GM23338 (cell line): ENCODE measurements around the gene MYO6. TPM values are rescaled to one million over a fixed set of nuclear protein-coding genes. Genes with fewer than 3 reads are reported as not detected.

ENCODE experiments used
- ATAC-seq: fragments of 200-7000 bp; cut with Tn5 transposase; 3 replicates; pipeline ENCODE4 v1.9.1; 2020
- DNase-seq: peaks from one replicate; pipeline ENCODE4 v3.0.0-alpha.2; 2015; ENCODE audit warnings: low spot score
- H2AFZ ChIP-seq: fragments of 200-600 bp; sonication (generic); 2 replicates; pipeline ENCODE4 v1.8.0; 2016; ENCODE audit warnings: antibody characterized with exemption, mild to moderate bottlenecking, moderate library complexity
- H3F3A ChIP-seq: fragments of 200-600 bp; sonication (generic); replicated peaks from 2 replicates; pipeline ENCODE4 v1.8.0; 2017; ENCODE audit warnings: antibody characterized with exemption, mixed run types, low read depth
- H3K27ac ChIP-seq: fragments of 200-600 bp; sonication (generic); 2 replicates; pipeline ENCODE4 v1.6.1; 2016; ENCODE audit warnings: low read depth
- H3K27me3 ChIP-seq: fragments of 200-600 bp; sonication (generic); 2 replicates; pipeline ENCODE4 v1.8.0; 2016; ENCODE audit warnings: mild to moderate bottlenecking, mixed run types, moderate library complexity; ENCODE audit not compliant: insufficient read depth
- H3K36me3 ChIP-seq: fragments of 200-600 bp; sonication (generic); 2 replicates; pipeline ENCODE4 v1.8.0; 2016; ENCODE audit warnings: mild to moderate bottlenecking; ENCODE audit not compliant: insufficient read depth
- H3K4me1 ChIP-seq: fragments of 200-600 bp; sonication (generic); 2 replicates; pipeline ENCODE4 v1.8.0; 2016; ENCODE audit warnings: mild to moderate bottlenecking, moderate library complexity; ENCODE audit not compliant: insufficient read depth
- H3K4me2 ChIP-seq: fragments of 200-600 bp; sonication (generic); 2 replicates; pipeline ENCODE4 v1.7.1; 2017; ENCODE audit warnings: mixed run types
- H3K4me3 ChIP-seq: fragments of 200-600 bp; sonication (generic); 2 replicates; pipeline ENCODE4 v1.6.1; 2016; ENCODE audit warnings: mixed run types
- H3K79me2 ChIP-seq: fragments of 200-600 bp; sonication (generic); replicated peaks from 2 replicates; pipeline ENCODE4 v1.8.0; 2017; ENCODE audit warnings: mild to moderate bottlenecking; ENCODE audit not compliant: insufficient read depth
- H3K9me2 ChIP-seq: fragments of 200-600 bp; sonication (generic); 2 replicates; pipeline ENCODE4 v1.8.0; 2017; ENCODE audit not compliant: insufficient read depth
- H4K20me1 ChIP-seq: fragments of 200-600 bp; sonication (generic); replicated peaks from 2 replicates; pipeline ENCODE4 v1.8.0; 2017; ENCODE audit warnings: mild to moderate bottlenecking; ENCODE audit not compliant: insufficient read depth
- H3K27ac Mint-ChIP-seq: 2 replicates; pipeline ENCODE4 v1.8.0; 2020; ENCODE audit warnings: inconsistent platforms, mild to moderate bottlenecking, moderate library complexity, mixed read lengths
- H3K27me3 Mint-ChIP-seq: 3 replicates; pipeline ENCODE4 v1.8.0; 2022; ENCODE audit warnings: low read depth, mild to moderate bottlenecking, moderate library complexity, mixed read lengths, inconsistent platforms; ENCODE audit not compliant: insufficient read depth, poor library complexity
- H3K36me3 Mint-ChIP-seq: 3 replicates; pipeline ENCODE4 v1.8.0; 2021; ENCODE audit warnings: low read depth, mild to moderate bottlenecking, inconsistent platforms, moderate library complexity, mixed read lengths
- H3K4me1 Mint-ChIP-seq: 3 replicates; pipeline ENCODE4 v1.8.0; 2020; ENCODE audit warnings: mild to moderate bottlenecking, inconsistent platforms, mixed read lengths
- H3K4me3 Mint-ChIP-seq: 3 replicates; pipeline ENCODE4 v1.8.0; 2021; ENCODE audit warnings: moderate library complexity, mild to moderate bottlenecking, inconsistent platforms, mixed read lengths
- H3K9me3 Mint-ChIP-seq: 3 replicates; pipeline ENCODE4 v1.8.0; 2020; ENCODE audit warnings: moderate library complexity, mild to moderate bottlenecking, inconsistent platforms, mixed read lengths
- CREB1 ChIP-seq: fragments of 250-450 bp; sonication (Bioruptor Pico); IDR thresholded peaks from 2 replicates; pipeline ENCODE4 v1.5.0; 2020; ENCODE audit warnings: low read depth, mild to moderate bottlenecking, moderate library complexity
- CTCF ChIP-seq, 2 experiments: fragments of 200-600 bp in 1 of 2; sonication (generic) in 1 of 2; conservative IDR thresholded peaks; 2 replicates each; pipeline versions ENCODE4 v1.5.1 to v1.6.1; 2016 to 2017; ENCODE audit warnings: antibody characterized with exemption in 2 of 2, low read depth in 2 of 2, mild to moderate bottlenecking in 2 of 2, moderate library complexity in 1 of 2
- ETS1 ChIP-seq: IDR thresholded peaks from 2 replicates; pipeline ENCODE4 v1.6.1; 2016; ENCODE audit warnings: antibody characterized with exemption
- EZH2 ChIP-seq: fragments of 200-600 bp; sonication (generic); IDR thresholded peaks from one replicate; pipeline ENCODE4 v1.8.0; 2017; ENCODE audit warnings: antibody characterized with exemption, mild to moderate bottlenecking, low read depth; ENCODE audit not compliant: unreplicated experiment
- JUNB ChIP-seq: IDR thresholded peaks from one replicate; pipeline ENCODE4 v1.6.1; 2016; ENCODE audit warnings: antibody characterized with exemption; ENCODE audit not compliant: unreplicated experiment
- NANOG ChIP-seq: IDR thresholded peaks from 2 replicates; pipeline ENCODE4 v1.6.1; 2016; ENCODE audit warnings: antibody characterized with exemption, borderline replicate concordance
- POLR2AphosphoS5 ChIP-seq: IDR thresholded peaks from 2 replicates; pipeline ENCODE4 v1.6.1; 2016; ENCODE audit warnings: antibody characterized with exemption, low read depth
- STAT1 ChIP-seq: IDR thresholded peaks from one replicate; pipeline ENCODE4 v1.6.1; 2016; ENCODE audit warnings: antibody characterized with exemption; ENCODE audit not compliant: unreplicated experiment
- ZNF114 ChIP-seq: fragments of 250-450 bp; sonication (Bioruptor Pico); IDR thresholded peaks from 2 replicates; pipeline ENCODE4 v1.5.0; 2020; ENCODE audit warnings: mild to moderate bottlenecking, moderate library complexity
- ZNF462 ChIP-seq: fragments of 250-450 bp; sonication (Bioruptor Pico); IDR thresholded peaks from 2 replicates; pipeline ENCODE4 v1.5.0; 2020; ENCODE audit warnings: mild to moderate bottlenecking, moderate library complexity
- polyA plus RNA-seq: library from polyadenylated mRNA; unstranded; fragments of >200 nt; fragmentation: Nextera tagmentation; extraction: Ambion mirVana; gene quantifications from 2 replicates; pipeline ENCODE4 v1.2.1, GENCODE V29; 2016
- total RNA-seq: library from RNA; depleted of rRNA; stranded (reverse); fragments of >200 nt; shearing (Covaris generic); gene quantifications from 2 replicates; pipeline ENCODE4 v1.2.3, GENCODE V29; 2014

MYO6 gene
- total and polyA plus RNA-seq, 2 experiments from 2014 or later, result 21.8 to 33.0 TPM

GRCh38 chr6:75922226-75922625 is 173.2 kb downstream of the MYO6 start:
- H3K36me3 ChIP-seq, result no peaks in the 10 kb centered on the region
- no peak overlapping the region for H3K4me2 ChIP-seq
- H3K27me3 ChIP-seq, result no peaks in the 10 kb centered on the region
- no peaks in the 10 kb centered on the region for H3F3A ChIP-seq
- ATAC-seq, result no peak
- no peak overlapping the region for H2AFZ ChIP-seq
- H3K9me2 ChIP-seq, result no peaks in the 10 kb centered on the region
- Mint-ChIP-seq H3K4me3 (no peak overlapping the region), H3K27ac (no peak overlapping the region), H3K36me3 (no peaks in the 10 kb centered on the region), H3K9me3 (no peaks in the 10 kb centered on the region), H3K27me3 (no peaks in the 10 kb centered on the region), H3K4me1 (peaks cover 4% of the 10 kb centered on the region)
- no peaks in the 10 kb centered on the region for H3K79me2 ChIP-seq
- no peak for TF ChIP-seq STAT1
- no peak for TF ChIP-seq EZH2
- TF ChIP-seq POLR2AphosphoS5, result no peak
- no peak for TF ChIP-seq CREB1 (CRISPR knock-in tag)
- no peak for TF ChIP-seq ZNF114
- 0 out of 2 replicates have a peak, but pooled peaks cover 4% of the 10 kb centered on the region for H4K20me1 ChIP-seq
- no peak overlapping the region for H3K27ac ChIP-seq
- H3K4me1 ChIP-seq, result peaks cover 4% of the 10 kb centered on the region
- no peak overlapping the region for H3K4me3 ChIP-seq
- DNase-seq, result no peak

- H3K27ac Mint-ChIP-seq, result no peak overlapping the region
Measured at GRCh38 chr6:75926293-75927168, 177.5 kb downstream of the MYO6 start.

More at GRCh38 chr6:75926293-75927168, 177.5 kb downstream of the MYO6 start:
- no peaks in the 10 kb centered on the region for H3K36me3 Mint-ChIP-seq
- H3K27me3 ChIP-seq, result no peaks in the 10 kb centered on the region
- H3K4me3 ChIP-seq, result no peak overlapping the region
- ATAC-seq (no peak), DNase-seq (no peak)
- 0 out of 2 replicates have a peak, but pooled peaks cover 4% of the 10 kb centered on the region for H4K20me1 ChIP-seq
- no peaks in the 10 kb centered on the region for H3F3A ChIP-seq
- H3K4me1 Mint-ChIP-seq, result no peaks in the 10 kb centered on the region; the same call in 2 of the 3 replicates
- H3K79me2 ChIP-seq, result no peaks in the 10 kb centered on the region
- no peaks in the 10 kb centered on the region for H3K9me3 Mint-ChIP-seq
- no peak for TF ChIP-seq ETS1
- no peak for TF ChIP-seq EZH2
- TF ChIP-seq STAT1, result no peak
- TF ChIP-seq JUNB, result no peak
- TF ChIP-seq ZNF114, result no peak
- TF ChIP-seq NANOG, result no peak
- no peak for TF ChIP-seq POLR2AphosphoS5
- no peak for TF ChIP-seq CTCF (conservative IDR thresholded peaks at IDR 0.05; ENCODE audit: low read depth in 2 of 2)
- no peak for TF ChIP-seq ZNF462 (CRISPR knock-in tag)
- H3K4me1 ChIP-seq, result no peaks in the 10 kb centered on the region
- no peaks in the 10 kb centered on the region for H3K36me3 ChIP-seq
- H2AFZ ChIP-seq, result no peak overlapping the region
- no peak overlapping the region for H3K27ac ChIP-seq
- H3K4me3 Mint-ChIP-seq, result no peak overlapping the region
- no peaks in the 10 kb centered on the region for H3K9me2 ChIP-seq
- H3K27me3 Mint-ChIP-seq, result no peaks in the 10 kb centered on the region
- no peak overlapping the region for H3K4me2 ChIP-seq
